Activated naive CD4-positive, alpha-beta T cell treated with Interleukin-2 at 50 U/mL for 16 hours (primary cell): ENCODE results near the gene TBC1D14.
A peak's percentile ranks its signal among the peaks of the same experiment; 100 is the strongest.
"Not testable (repeated sequence)": the region's sequence is repeated elsewhere in the genome, so short reads cannot be mapped to it uniquely, and the experiment has no call there.

ENCODE experiments used
- DNase-seq: peaks from one replicate; pipeline ENCODE4 v3.0.0-alpha.2; 2020

TBC1D14 gene

GRCh38 chr4:6890971-6891370 lies 18.7 kb upstream of the TBC1D14 start:
- not testable (repeated sequence) for DNase-seq

- no peak for DNase-seq
Observed at GRCh38 chr4:6891436-6892170, 18.0 kb upstream of the TBC1D14 start.

DNA sequence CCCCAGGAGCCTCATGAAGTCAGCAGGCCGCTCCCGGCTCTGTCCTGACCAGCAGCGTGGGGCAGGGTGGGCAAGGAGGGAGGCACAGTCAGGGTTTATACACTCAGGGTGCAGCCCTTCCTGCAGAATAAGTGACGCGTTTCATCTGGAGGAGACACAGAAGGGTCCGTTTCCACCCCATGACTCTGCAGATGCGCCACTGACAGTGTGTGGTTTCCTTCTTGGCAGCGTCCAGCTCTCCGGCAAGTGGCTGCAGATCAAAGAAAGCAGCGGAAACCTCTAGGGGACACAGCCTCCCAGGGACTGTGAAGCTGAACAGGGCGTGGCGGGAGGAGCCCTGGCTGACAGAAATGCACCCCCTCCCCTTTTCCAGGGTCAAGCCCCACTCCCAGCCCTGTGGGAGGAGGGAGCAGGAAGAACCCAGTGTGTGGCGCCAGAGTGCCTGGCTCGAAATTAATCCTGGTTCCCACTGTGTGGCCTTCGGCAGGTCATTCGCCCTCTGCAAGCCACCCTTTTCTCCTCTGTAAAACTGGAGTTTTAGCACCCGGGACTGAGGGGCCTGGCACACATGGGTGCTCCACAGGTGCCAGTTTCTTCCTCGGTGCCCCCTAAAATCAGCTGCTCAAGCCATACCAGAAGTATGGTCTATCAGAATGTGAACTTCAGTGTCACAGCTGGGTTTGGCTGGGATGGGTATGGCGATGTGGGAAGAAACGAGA lies 17.3 kb upstream of the TBC1D14 start:
- DNase-seq: no peak

DNA sequence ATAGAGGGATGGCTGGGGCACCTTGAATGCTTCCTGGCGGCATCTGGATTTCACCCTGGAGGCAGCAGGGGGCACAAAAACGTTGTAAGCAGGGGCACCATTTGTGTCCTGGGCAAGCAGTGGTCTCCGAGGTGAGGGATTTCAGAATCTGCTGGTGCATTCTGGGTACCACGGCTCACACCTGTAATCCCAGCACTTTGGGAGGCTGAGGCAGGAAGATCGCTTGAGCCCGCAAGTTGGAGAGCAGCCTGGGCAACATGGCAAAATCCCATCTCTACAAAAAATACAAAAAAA lies 16.8 kb upstream of the TBC1D14 start:
- DNase-seq: no peak

- no peak for DNase-seq
Observed at GRCh38 chr4:6893449-6894085, 16.1 kb upstream of the TBC1D14 start.

DNA sequence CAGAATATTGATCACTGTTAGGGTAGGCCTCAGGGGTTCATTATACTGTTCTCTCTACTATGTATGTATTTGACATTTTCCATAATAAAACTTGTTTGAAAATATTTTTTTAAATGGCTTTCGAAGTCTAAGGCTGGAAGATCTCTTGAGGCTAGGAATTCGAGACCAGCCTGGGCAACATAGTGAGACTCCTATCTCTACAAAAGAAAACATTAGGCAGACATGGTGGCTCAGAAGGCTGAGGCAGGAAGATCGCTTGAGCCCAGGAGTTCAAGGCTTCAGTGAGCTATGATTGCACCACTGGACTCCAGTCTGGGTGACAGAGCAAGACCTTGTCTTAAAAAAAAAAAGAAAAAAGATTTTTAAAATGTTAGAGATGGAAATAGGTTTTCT lies 15.5 kb upstream of the TBC1D14 start:
- DNase-seq: no peak

GRCh38 chr4:6894528-6895498 lies 14.8 kb upstream of the TBC1D14 start:
- DNase-seq: no peak

GRCh38 chr4:6896035-6896434 lies 13.6 kb upstream of the TBC1D14 start:
- no peak for DNase-seq

DNA sequence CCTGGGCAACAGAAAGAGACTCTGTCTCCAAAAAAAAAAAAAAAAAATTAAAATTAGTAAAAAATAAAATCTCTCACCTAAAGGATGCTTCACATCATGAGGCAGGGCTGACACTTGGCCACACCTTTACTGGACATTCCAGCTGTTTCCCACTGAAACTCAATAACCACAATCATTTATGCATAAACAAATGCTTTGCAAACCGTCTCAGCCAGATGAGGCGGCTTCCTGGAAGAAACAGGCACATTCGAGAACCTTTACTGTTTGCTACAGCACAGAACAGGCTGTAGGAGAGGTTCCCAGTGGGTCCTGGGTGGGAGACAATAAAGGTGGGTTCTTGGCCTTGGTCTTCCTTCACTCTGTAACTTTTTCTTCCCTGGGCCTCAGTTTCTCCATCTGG lies 10.9 kb upstream of the TBC1D14 start:
- no peak for DNase-seq

DNA sequence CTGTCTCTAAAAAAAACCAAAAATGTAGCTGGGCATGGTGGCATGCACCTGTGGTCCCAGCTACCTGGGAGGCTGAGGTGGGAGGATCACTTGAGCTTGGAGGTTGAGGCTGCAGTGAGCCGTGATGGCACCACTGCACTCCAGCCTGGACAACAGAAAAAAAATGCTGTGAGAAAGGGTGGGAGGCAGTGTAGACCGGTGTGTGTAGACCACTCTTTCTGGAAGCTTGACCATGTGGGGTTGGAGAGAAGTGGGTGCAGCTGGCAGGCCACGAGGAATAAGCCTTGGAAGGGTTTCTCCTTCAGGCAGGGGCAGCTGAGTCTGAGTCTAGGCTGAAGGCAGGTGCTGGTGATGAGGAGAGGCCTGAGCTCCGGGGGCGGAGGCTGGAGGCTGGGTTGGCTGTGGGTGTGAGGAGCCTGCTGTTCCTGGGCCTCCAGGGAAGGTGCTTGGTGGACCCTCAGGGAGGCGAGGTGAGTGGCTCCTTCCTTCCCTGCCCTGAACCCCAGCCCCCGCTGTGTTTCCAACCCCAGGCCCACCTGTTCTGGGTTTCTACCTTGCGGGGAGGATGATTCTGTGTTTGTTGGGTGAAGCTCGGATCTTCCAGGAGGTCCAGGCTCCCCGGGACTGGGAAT lies 9.3 kb upstream of the TBC1D14 start:
- no peak for DNase-seq

GRCh38 chr4:6900956-6901355 lies 8.7 kb upstream of the TBC1D14 start:
- DNase-seq: no peak

DNA sequence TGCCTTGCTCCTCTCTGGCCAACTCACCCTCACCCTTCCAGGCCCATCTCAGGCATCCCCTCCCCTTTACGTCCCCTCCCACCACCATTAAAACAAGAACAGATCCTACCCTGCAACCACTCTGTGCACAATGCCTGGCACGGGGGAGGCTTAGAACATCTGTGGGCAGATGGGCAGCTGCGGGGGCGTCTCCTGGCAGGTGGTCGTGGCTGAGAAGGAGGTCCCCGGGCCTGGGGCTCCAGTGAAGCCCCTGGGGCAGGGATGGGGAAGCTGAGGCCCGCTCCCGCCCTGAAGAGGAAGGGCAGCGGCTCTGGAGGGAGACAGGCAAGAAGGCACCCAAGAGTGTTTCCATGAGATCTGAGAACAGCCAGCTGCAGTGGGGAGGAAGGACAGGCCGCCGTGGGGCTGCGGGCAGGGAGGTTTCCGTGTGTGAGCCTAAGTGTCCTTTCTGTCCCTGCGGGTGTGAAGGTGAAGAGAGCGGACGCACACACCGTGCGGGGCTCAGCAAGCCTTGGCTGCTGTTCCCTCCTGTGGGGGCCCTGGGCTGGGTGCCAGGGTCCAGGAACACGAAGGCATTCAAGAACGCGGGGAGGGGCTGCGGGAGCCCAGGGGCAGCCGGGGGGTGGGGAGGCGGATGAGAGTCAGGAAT lies 7.8 kb upstream of the TBC1D14 start:
- DNase-seq: no peak

DNA sequence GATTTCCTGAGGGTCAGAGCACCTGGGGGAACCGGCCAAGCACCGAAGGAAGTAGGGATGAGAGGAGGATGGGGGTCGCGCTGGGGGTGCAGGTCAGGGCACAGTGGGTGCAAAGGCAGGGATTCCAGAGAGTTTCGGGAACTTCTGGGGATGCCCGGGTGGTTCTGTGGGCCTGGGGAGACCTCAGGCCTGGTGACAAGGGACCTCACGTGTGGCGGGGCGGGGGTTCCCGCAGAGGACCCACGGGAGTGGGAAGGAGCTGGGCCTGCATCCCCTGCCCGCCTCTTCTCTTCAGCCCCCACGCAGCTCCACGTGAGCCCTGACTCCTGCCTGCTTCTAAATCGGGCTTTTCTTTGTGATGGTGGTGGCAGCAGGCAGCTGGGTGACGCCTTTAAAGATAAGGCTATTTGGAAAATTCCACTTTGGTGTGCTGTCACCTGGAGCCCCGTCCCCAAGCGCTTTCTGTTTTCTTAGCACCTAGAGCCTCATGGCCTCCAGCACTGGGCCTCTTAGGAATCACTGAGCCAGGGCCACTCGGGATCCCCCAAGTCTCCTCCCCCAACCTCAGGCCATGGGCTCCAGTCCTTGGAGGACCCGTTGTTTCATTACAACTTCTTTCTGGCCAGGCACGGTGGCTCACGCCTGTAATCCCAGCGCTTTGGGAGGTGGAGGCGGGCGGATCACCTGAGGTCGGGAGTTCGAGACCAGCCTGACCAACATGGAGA lies 7.1 kb upstream of the TBC1D14 start:
- DNase-seq: no peak

DNA sequence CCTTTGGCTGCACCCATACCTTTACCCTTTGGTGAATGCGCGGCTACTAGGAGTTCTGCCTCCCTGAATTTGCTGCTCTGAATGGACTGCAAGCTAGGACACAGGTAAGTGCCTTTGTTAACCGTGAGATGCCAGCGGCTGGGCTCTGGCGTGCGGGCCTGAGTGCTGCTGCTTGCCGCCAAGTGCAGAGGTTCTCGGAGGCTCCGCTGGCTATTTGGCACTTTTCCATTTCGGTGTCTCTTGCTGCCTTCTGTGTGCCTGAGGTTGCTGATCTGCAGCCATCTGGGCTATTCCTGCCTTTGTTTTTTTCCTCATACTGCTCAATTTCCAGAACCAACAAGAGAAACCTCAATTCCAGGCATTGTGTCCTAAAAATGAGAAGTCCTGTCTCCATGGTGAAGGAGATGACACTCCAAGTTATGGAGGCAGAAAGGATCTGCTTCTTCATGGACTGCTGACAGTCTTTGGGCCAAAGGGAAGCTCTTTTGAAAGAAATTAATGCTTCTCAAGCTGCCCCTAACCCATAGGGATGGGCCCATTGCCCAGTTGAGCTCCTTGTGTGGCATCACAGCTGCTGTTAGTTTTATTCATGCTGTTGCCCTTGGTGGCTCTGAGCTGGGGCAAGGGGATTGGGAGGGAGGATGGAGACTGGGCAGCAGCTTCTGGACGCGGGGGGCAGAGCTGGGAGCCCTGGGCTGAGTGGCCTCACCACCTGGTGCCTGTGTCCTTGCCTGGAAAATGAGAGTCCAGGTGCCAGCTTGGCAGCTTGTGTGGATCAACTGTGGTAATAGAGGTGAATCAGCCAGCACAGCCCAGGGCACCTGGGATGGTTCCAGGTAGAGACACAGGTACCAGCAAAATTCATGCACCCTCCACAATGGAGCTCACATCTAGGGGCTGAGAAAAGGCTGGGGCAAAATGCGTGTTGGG lies 3.8 kb upstream of the TBC1D14 start:
- DNase-seq: no peak

GRCh38 chr4:6906486-6906885 lies 3.1 kb upstream of the TBC1D14 start:
- DNase-seq: not testable (repeated sequence)

DNA sequence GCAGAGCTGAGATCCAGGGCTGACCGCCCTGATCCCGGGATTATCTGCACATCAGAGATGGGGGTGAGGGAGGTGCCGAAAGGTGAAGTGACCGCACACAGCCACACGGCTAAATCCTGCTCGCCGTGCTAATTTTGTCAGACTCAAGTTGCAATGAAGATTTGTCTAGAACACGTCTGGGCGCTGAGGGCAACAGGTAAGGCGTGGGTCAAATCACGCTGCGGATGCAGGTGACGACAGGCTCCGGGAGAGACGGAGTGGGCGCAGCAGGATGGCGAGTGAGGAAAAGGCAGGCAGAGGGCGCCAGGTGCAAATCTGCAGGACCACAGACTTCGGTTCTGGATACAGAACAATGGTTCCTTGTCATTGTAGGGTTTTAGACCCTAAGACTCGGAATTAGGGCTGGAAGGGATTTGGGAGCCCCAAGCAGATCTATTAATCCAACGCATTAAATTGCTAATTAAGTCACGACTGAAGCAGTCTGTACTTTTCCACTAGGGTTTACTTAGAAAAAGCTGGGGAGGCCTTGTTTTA lies 1.9 kb upstream of the TBC1D14 start:
- DNase-seq: no peak

DNA sequence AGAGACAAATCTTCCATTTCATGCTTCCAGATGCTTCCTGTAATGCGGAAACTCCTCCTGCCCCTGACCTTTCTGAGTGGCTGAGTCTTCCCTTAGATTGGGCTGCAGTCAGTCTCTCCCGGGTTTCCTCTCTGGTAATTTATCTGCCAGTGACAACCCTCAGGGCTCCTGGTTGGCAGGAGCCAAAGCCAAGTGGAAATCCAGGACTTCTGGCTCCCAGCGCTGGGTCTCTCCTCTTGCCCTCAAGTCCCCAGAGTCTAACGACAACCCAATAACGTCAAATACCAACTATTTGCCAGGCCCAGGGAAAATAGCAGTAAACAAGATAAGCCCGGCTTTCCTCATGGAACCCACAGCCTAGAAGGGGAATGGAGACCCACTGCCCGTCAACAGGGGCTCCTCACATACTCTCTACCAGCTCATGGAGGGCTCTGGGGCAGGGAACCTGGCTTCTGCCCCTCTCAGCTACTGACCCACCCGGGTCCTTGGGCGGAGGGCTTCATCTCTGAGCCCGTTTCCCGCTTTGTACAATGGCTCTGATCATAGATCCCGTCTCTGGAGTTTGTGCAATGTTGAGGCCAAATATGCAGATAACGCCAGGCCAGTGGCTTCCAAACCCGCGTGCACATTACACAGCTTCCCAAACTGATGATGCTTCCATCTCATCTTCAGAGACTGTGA lies 1.1 kb upstream of the TBC1D14 start:
- no peak for DNase-seq

GRCh38 chr4:6909970-6910339 lies 329 bp downstream of the TBC1D14 start:
- peak; percentile 54 for DNase-seq

- no peak for DNase-seq
Observed at GRCh38 chr4:6910340-6910959, 824 bp downstream of the TBC1D14 start.
